NB4 (cell line): ENCODE data around the gene AUH.

Source experiments
- MYC ChIP-seq: IDR thresholded peaks from 2 replicates; pipeline ENCODE4 v1.6.1; 2011; ENCODE audit warnings: low read depth, low read length
- POLR2A ChIP-seq: IDR thresholded peaks from 2 replicates; pipeline ENCODE4 v1.6.1; 2011; ENCODE audit warnings: mild to moderate bottlenecking; ENCODE audit not compliant: insufficient read length; ENCODE audit errors: extremely low read depth
- TF ChIP-seq, protein P1 (sequence below): IDR thresholded peaks from one replicate; pipeline ENCODE4 v1.5.1; 2012; ENCODE audit warnings: low read depth, low read length
- TF ChIP-seq, protein P2 (sequence below): IDR thresholded peaks from 2 replicates; pipeline ENCODE4 v1.6.1; 2011; ENCODE audit warnings: low read depth, low read length

GRCh38 chr9:91202736-91203283, 158.9 kb downstream of the AUH start:
- TF ChIP-seq, protein P1, sequence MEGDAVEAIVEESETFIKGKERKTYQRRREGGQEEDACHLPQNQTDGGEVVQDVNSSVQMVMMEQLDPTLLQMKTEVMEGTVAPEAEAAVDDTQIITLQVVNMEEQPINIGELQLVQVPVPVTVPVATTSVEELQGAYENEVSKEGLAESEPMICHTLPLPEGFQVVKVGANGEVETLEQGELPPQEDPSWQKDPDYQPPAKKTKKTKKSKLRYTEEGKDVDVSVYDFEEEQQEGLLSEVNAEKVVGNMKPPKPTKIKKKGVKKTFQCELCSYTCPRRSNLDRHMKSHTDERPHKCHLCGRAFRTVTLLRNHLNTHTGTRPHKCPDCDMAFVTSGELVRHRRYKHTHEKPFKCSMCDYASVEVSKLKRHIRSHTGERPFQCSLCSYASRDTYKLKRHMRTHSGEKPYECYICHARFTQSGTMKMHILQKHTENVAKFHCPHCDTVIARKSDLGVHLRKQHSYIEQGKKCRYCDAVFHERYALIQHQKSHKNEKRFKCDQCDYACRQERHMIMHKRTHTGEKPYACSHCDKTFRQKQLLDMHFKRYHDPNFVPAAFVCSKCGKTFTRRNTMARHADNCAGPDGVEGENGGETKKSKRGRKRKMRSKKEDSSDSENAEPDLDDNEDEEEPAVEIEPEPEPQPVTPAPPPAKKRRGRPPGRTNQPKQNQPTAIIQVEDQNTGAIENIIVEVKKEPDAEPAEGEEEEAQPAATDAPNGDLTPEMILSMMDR: no peak
- TF ChIP-seq POLR2A (no peak), MYC (no peak)
- TF ChIP-seq, protein P2, sequence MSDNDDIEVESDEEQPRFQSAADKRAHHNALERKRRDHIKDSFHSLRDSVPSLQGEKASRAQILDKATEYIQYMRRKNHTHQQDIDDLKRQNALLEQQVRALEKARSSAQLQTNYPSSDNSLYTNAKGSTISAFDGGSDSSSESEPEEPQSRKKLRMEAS: no peak
